Forelimb muscle (tissue), 1 donor: ENCODE measurements around the gene VAT1L. TPM values are rescaled to one million over a fixed set of nuclear protein-coding genes. Genes with fewer than 3 reads are reported as not detected.

Source experiments
- DNase-seq: peaks from one replicate; pipeline ENCODE4 v3.0.0-alpha.2; 2013; ENCODE audit warnings: low read depth
- polyA plus RNA-seq: library from polyadenylated mRNA; unstranded; fragments of 120-200 nt; gene quantifications from one replicate; pipeline ENCODE4 v1.2.1, GENCODE V29; 2013; ENCODE audit not compliant: insufficient read length

The VAT1L gene
- polyA plus RNA-seq, 1 donor: 6.7 TPM

- no peak for DNase-seq
These were observed 5.7 kb upstream of the VAT1L start for GRCh38 chr16:77782694-77783093.

GRCh38 chr16:77784441-77785372 lies 3.7 kb upstream of the VAT1L start:
- no peak for DNase-seq

- no peak for DNase-seq
These were observed 3.0 kb upstream of the VAT1L start for GRCh38 chr16:77785373-77785764.

DNA sequence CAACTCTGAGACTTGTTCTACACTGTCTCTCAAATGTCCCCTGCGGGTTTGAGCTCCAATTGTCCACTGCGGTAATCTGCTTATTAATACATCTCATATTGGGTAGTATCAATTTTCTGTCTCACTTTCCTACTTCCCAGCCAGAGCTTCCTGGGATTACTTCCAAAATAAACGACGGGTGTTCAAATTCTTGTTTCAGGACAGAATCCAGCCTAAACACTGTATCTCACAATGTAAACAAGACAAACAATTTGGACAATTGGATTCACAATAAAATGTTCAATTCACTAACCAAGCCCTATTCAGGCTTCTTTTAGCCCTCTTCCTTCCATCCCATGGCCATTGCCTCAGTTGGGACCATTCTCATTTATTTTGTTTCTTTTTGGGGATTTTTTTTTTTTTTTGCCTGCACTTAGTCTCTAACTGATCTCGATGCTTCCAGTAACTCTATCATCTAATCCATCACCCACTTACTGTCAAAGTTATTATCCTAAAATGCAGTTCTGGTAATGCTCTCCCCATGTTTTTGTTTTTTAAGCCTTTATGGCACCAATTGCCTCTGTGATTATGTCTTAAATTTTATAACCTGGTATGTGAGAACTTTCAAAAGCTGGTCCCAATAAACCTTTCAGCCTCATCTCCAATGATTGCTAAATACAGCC lies 2.0 kb upstream of the VAT1L start:
- no peak for DNase-seq

DNA sequence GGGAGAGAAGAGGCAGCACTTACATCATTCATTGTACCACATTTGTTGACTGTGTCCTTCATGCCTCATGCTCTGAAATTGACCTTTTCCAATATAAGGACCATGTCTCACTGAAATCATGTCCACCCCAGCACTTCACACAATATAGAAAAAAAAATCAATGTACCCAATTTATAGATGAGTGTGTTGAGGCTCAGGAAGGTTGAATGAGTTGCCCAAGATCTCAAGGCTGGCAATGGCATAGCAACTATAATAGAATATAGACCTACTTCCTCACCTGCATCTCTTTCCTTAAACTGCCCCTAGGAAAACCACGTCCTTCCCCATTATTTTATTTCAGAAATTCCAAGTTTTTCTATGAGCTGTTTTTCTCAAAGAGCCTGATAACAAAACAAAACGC lies 912 bp upstream of the VAT1L start:
- no peak for DNase-seq

DNA sequence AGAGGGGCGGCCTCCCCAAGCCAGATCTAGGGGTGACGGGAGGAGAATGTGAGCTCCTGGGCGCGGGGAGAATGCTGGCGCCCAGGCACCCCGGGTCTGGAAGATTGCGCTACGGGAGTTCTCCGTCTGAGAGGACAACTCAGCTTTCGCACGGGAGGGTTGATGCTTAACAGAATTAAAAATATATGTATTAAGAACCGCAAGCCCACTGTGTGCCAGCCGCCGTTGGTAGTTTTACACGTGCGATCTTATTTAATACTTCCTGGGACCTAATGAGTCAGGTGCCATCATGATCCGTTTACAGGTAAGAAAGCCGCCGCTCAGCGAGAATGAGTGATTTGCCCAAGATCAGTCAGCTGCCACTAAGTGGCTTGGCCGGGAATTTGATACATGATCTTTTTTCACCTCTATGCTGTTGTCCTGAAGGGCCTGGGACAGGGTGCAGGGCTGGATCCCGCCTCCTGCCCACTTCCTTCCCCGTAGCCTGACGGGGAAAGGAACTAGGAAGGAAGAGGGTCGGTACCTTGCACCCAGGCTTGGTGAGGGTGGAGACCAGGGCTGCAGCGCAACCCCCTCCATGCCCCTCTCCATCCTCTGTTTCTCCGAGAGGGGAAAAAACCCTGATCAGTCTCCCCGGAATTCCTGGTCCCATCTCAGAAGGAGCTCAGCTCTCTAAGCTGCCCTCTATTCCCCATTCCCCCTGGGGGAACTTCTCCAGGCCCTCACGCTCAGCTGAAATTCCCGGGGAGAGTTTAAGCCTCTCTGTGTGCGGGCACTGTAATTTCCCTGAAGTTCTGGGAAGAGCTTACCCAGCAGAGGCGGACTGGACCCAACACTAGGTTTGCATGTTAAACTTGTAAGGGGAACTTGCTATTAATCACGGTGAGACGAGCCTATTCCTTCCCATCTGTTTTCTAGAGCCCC lies 983 bp downstream of the VAT1L start:
- DNase-seq: no peak

DNA sequence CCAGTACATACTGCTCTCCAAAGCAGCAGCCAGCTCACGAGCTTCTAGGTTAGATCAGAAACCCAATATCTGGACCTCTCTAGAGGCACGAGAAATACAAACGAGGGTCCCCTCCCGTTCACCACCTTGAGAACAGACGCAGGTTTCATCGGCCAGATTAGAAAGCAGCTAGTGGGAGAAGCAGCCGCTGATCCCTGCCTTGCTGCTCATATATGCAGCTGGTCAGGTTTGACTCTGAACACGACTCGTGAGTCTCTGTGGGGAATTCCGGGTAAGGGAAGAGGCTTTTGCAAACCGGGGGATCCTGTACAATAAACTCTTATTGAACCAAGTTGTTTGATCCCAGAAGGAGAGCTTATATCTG lies 1.6 kb downstream of the VAT1L start:
- DNase-seq: no peak

DNA sequence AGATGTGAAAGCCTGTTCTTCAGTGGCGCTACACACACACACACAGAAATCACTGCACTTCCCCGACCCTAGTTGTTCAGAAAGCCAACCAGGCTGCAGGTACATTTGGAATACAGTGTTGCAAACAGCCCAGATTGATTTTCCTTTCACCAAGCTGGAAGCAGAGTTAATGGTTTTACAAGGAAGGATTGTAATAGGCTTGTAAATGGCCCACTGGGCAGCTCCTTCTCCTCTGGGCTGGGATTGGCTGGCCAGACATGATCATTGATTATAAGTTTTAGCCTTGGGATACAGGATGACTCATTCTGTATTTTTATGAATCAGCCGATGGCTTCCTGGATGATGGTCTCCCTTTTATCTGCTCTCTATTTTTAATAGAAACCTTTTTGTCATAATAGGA lies 2.5 kb downstream of the VAT1L start:
- no peak for DNase-seq

- DNase-seq: no peak
These were observed 5.1 kb downstream of the VAT1L start for GRCh38 chr16:77793417-77793816.

DNA sequence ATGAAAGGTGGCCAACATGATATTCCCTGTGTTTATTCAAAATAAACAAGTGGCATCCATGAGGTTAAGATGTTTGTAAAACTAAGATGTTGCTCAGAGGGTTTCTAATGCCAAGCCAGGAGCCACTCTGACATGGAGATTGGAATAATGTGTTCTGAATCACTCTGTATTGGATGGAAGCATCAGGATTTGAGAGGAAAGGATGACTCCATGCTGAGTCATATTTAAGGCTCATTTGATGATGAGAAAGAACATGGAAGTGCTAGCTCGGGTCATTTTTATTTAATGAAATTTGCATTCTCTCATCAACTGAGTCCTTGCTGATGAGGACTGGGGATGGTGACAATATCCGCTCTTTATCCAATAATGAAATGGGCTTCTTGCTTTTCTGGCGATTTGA lies 6.2 kb downstream of the VAT1L start:
- DNase-seq: no peak

DNA sequence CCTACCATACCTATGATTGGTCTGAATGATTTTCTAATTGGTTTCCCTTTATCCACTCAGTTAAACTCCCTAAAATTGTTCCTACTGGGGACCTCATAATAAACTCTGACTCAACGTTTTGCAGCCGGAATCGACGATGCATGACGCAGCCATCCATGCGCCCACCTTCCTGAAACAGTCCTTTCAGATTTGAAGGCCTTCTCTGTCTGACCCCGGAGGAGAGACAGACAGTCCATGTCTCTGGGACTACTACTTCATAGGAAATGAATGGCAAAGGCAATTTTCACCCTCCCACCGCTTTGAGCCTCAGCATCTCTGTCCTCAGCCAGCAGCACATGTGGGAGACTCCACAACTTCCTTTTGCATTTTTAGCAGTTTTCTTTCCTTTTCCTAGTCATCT lies 13.5 kb downstream of the VAT1L start:
- no peak for DNase-seq

DNA sequence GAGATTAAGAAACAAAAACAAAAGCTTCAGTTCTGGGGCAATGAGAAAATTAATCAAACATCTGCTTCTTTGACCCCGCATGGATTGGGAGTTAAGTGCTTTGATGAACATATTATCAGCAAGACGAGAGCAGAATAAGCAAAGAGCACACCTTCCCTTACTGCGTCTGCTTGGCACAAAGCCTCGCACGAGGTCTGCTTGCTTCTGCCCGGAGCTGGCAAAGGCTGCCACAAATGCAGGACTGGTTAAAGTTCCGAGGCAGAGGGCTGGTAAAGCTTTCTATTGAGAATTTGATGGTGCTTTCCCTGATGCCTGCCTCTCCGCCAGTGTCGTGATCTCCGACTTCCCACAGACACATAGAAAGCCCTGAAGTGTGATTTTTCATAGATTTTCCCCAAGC lies 17.0 kb downstream of the VAT1L start:
- no peak for DNase-seq

GRCh38 chr16:77807021-77807420 lies 18.7 kb downstream of the VAT1L start:
- no peak for DNase-seq

- no peak for DNase-seq
These were observed 24.6 kb downstream of the VAT1L start for GRCh38 chr16:77812856-77813500.

DNA sequence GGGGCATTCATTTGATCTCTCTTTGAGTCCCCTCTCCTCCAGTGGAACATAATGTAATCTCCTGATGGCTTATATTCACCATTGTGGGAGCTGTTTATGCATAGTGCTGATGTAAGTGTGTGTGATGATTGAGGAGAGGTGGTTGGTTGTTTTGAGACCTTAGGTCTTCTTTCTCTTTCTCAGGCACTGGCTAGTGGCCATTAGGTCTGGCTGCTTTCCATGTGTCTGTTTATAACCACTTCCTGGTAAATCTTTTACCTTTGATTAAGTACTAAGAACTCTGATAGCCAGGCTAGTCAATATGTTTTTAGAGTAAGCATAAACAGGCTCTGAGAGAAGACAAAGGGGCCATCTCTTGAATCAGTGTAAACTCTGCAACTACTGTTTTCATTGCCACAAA lies 27.9 kb downstream of the VAT1L start:
- no peak for DNase-seq

DNA sequence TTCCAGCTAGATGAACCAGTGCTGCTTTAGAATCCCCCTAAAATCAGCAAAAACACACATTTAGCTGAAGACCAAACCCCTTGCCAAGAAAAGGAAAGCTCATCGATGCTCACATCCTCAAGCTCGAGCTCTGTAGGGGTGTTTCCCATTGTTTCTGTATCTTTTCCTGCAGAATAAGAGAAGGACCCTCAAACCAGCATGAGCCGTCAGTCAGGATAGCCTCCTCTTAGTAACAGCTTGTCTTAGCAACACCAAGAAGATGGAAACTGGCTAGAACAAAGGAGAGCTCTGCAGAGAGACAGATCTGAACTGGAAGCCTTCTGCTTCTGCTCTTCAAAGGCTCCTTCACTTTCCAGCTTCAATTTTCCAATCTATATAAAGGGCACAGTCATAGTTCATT lies 32.0 kb downstream of the VAT1L start:
- DNase-seq: no peak

GRCh38 chr16:77822661-77823060 lies 34.3 kb downstream of the VAT1L start:
- no peak for DNase-seq

- DNase-seq: no peak
These were observed 34.7 kb downstream of the VAT1L start for GRCh38 chr16:77823067-77823466.

- no peak for DNase-seq
These were observed 36.8 kb downstream of the VAT1L start for GRCh38 chr16:77825196-77825595.

GRCh38 chr16:77827032-77827431 lies 38.7 kb downstream of the VAT1L start:
- DNase-seq: no peak

GRCh38 chr16:77833921-77834634 lies 45.7 kb downstream of the VAT1L start:
- DNase-seq: no peak
